GM19467 (cell line): ENCODE measurements around the gene RADIL.

Experiments used
- ATAC-seq: cut with Tn5 transposase; IDR thresholded peaks from one replicate; pipeline ENCODE4 v1.9.1; 2021; ENCODE audit warnings: mild to moderate bottlenecking, moderate library complexity; ENCODE audit not compliant: unreplicated experiment

Gene RADIL

GRCh38 chr7:4763091-4763793, 120.3 kb downstream of the RADIL start:
- no peak for ATAC-seq

- ATAC-seq, result no peak
These were observed 121.1 kb downstream of the RADIL start for GRCh38 chr7:4762121-4763055.

GRCh38 chr7:4760952-4761351, 122.6 kb downstream of the RADIL start:
- ATAC-seq, result no peak

- ATAC-seq, result no peak
These were observed 124.3 kb downstream of the RADIL start for GRCh38 chr7:4759211-4759610.

- ATAC-seq, result no peak
These were observed 124.7 kb downstream of the RADIL start for GRCh38 chr7:4758791-4759190.

GRCh38 chr7:4758111-4758510, 125.4 kb downstream of the RADIL start:
- no peak for ATAC-seq

GRCh38 chr7:4755045-4755444, 128.5 kb downstream of the RADIL start:
- no peak for ATAC-seq

GRCh38 chr7:4754433-4755010, 129.0 kb downstream of the RADIL start:
- no peak for ATAC-seq

GRCh38 chr7:4753598-4754432, 129.7 kb downstream of the RADIL start:
- peak; percentile 77 for ATAC-seq

- no peak for ATAC-seq
These were observed 132.0 kb downstream of the RADIL start for GRCh38 chr7:4751398-4751947.

GRCh38 chr7:4749798-4750197, 133.7 kb downstream of the RADIL start:
- no peak for ATAC-seq

GRCh38 chr7:4749363-4749762, 134.2 kb downstream of the RADIL start:
- ATAC-seq, result no peak
